ENCODE results near the gene CCDC188.
A peak's percentile ranks its signal among the peaks of the same experiment; 100 is the strongest.

The CCDC188 gene

GRCh38 chr22:20135265-20135664, 15.6 kb downstream of the CCDC188 start:
- DNase-seq (ENCODE audit: low read depth in 2 of 2) = no peak

- DNase-seq (ENCODE audit: low read depth in 2 of 2) = no peak
Observed at GRCh38 chr22:20133930-20134549, 16.8 kb downstream of the CCDC188 start.

GRCh38 chr22:20132686-20133246, 18.1 kb downstream of the CCDC188 start:
- DNase-seq (ENCODE audit: low read depth in 2 of 2) = no peak

- DNase-seq (ENCODE audit: low read depth in 2 of 2) = no peak
Observed at GRCh38 chr22:20131859-20132685, 18.8 kb downstream of the CCDC188 start.

- peak in 1 of 2 experiments; percentile 47 for DNase-seq (ENCODE audit: low read depth in 2 of 2)
Observed at GRCh38 chr22:20131597-20131858, 19.3 kb downstream of the CCDC188 start, which contains the start of gene ZDHHC8. ZDHHC8 (plus strand) TSS chr22:20131804; CDS start chr22:20131948, 144 bp downstream.

GRCh38 chr22:20130731-20131596, 19.9 kb downstream of the CCDC188 start:
- peak; percentile 69 to 72 for DNase-seq (ENCODE audit: low read depth in 2 of 2)

GRCh38 chr22:20130319-20130718, 20.5 kb downstream of the CCDC188 start:
- no peak for DNase-seq (ENCODE audit: low read depth in 2 of 2)

GRCh38 chr22:20129747-20130014, 21.2 kb downstream of the CCDC188 start:
- no peak for DNase-seq (ENCODE audit: low read depth in 2 of 2)

GRCh38 chr22:20128902-20129746, 21.7 kb downstream of the CCDC188 start:
- DNase-seq (ENCODE audit: low read depth in 2 of 2) = peak in 1 of 2 experiments; percentile 42

GRCh38 chr22:20128619-20128901, 22.3 kb downstream of the CCDC188 start:
- no peak for DNase-seq (ENCODE audit: low read depth in 2 of 2)

GRCh38 chr22:20127869-20128618, 22.8 kb downstream of the CCDC188 start:
- no peak for DNase-seq (ENCODE audit: low read depth in 2 of 2)

GRCh38 chr22:20127318-20127868, 23.5 kb downstream of the CCDC188 start:
- DNase-seq (ENCODE audit: low read depth in 2 of 2) = no peak

GRCh38 chr22:20126284-20127029, 24.4 kb downstream of the CCDC188 start:
- DNase-seq (ENCODE audit: low read depth in 2 of 2) = no peak

GRCh38 chr22:20125201-20126174, 25.4 kb downstream of the CCDC188 start:
- DNase-seq (ENCODE audit: low read depth in 2 of 2) = no peak

GRCh38 chr22:20124083-20124787, 26.6 kb downstream of the CCDC188 start:
- DNase-seq (ENCODE audit: low read depth in 2 of 2) = no peak

- no peak for DNase-seq (ENCODE audit: low read depth in 2 of 2)
Observed at GRCh38 chr22:20123366-20124082, 27.3 kb downstream of the CCDC188 start.

- no peak for DNase-seq (ENCODE audit: low read depth in 2 of 2)
Observed at GRCh38 chr22:20121856-20122415, 28.9 kb downstream of the CCDC188 start.

Data from stimulated activated CD4-positive, alpha-beta T cell treated with anti-CD3 and anti-CD28 coated beads, Interleukin-12 subunit alpha, Interleukin-12 subunit beta, amount 100 ng/mL, for 24 hours (primary cell).